GM10847 (cell line): Measurements from ENCODE around the gene CD38.

ENCODE experiments used
- POLR2A ChIP-seq: IDR thresholded peaks from 2 replicates; pipeline ENCODE4 v1.6.1; 2011; ENCODE audit not compliant: insufficient read length; ENCODE audit errors: extremely low read depth

CD38 gene

GRCh38 chr4:15778289-15779241, at the start of gene CD38:
CD38 (plus strand) TSS chr4:15778328; CDS start chr4:15778415, 87 bp downstream.
- peak; percentile 65 for TF ChIP-seq POLR2A

DNA sequence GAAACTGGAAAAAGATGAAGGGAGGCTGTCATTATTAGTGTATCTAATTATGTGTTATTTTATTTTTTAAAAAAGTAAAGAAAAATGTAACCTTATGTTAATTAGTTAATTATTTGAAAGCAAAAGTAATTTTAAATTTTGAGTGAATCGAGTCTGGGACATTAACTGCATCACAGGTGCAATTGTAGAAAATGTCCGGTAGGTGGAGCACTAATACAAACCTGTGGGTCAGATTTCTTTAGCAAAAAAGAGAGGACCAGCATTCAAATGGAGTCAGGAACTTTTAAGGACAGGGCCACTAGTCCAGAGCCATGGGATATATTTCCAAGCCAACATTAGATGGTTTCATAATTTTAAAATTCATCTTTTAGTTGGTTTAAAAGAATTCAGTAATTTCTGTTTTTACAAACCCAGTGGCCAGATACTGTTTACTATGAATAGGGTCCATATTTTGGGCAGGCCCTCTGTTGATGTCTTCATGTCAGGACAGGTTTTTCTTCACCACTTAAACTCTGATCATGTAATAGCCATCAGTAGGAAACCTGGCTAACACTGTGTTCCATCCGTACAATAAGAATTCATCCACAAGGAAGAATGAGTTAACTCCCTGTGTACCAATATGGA, 48.1 kb upstream of the CD38 start:
- TF ChIP-seq POLR2A = no peak

- no peak for TF ChIP-seq POLR2A
These were observed 42.6 kb upstream of the CD38 start for GRCh38 chr4:15735536-15735935.

GRCh38 chr4:15736514-15737050, 41.5 kb upstream of the CD38 start:
- no peak for TF ChIP-seq POLR2A

DNA sequence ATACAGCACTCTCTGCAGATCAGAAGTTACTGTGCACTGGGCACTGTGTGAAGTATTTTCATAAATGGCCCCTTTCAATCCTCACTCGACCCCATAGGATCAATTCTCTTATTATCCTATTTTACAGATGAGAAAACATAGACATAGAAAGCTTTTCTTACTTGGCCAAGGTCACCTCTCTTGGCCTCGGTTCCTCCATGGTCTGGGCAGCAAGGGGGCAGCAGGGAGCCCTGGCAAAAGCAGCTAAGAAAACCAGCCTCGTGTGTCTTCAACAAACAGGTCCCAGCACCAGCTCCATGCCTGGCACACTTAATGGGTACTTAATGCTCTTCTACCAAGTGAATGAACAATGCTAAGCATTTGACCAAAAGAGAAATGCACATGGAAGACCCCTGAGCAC, 40.9 kb upstream of the CD38 start:
- TF ChIP-seq POLR2A = no peak

DNA sequence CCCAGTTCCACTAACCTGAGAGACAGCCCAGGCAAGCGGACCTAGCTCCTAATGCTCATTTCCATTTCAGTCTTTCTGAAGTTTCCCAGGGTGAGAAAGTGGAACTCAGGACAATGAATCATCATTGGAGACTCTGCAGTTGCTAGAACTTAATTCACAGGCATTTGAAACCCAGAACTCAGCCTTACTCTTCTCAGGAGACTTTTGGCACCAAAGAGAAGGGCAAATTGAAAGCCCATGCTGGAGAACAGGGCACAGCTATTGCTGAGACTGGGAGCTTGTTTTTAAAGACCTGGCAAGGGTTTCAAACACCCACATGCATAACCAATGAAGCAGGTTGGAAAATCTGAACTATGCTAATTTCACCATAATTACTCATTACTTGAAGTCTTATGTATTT, 39.3 kb upstream of the CD38 start:
- no peak for TF ChIP-seq POLR2A

- no peak for TF ChIP-seq POLR2A
These were observed 37.2 kb upstream of the CD38 start for GRCh38 chr4:15740764-15741404.

- no peak for TF ChIP-seq POLR2A
These were observed 36.0 kb upstream of the CD38 start for GRCh38 chr4:15742083-15742582.

DNA sequence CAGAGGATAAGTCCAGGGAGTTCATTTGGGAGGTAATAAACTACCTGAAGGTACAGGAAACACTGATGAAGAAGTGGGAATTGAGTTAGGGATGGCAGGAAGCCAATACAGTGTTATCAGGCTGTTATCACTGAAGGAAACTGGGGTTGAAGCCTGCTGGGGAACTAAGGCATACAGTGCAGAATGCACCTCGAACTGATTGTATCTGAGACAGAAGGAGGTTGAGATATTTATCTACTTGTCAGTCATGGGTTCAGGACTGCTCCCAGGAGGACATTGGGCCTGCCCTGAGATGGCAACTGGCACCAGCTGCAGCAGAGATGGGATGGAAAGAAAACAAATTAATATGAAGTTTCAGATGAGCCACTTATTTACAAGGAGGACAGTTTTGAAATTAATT, 35.5 kb upstream of the CD38 start:
- no peak for TF ChIP-seq POLR2A

DNA sequence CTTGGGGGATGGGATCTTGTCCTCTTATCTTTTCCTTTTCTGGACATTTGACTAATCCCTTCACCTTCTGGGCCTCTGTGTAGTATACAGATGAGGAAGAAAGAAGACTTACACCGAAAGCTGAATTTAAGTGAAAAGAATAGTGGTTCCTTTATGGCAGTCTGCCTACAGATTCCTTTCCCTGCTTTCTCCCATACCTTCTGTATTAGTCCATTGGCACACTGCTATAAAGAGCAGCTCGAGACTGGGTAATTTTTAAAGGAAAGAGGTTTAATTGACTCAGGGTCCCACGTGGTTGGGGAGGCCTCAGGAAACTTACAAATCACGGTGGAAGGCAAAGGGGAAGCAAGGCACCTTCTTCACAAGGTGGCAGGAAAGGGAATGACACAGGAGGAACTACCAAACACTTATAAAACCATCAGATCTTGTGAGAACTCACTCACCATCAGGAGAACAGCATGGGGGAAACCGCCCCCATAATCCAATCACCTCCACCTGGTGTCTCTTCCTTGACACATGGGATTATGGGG, 34.0 kb upstream of the CD38 start:
- no peak for TF ChIP-seq POLR2A

- TF ChIP-seq POLR2A = no peak
These were observed 32.0 kb upstream of the CD38 start for GRCh38 chr4:15746110-15746509.

- no peak for TF ChIP-seq POLR2A
These were observed 29.1 kb upstream of the CD38 start for GRCh38 chr4:15749001-15749400.

- no peak for TF ChIP-seq POLR2A
These were observed 27.0 kb upstream of the CD38 start for GRCh38 chr4:15751153-15751552.

GRCh38 chr4:15753081-15753480, 25.0 kb upstream of the CD38 start:
- TF ChIP-seq POLR2A = no peak

DNA sequence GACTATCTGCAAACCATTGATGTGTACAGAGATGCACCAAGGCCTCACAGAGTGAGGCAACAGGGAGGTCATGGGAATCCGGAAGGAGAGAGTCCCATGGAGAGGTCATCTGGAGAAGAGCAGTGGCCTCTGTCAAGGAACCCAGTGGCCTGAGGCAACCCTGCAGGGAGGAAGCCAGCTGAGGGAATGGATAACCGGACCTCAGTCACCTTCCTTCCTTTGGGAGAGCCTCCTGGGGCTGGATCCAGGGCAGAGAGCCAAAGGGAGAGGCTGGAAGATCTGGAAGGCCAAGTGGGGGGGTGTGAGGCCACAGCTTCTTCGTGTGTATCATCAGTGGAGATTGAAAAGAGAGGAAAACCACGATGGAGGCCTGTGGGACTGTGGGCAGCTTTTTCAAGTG, 24.3 kb upstream of the CD38 start:
- no peak for TF ChIP-seq POLR2A
